RPMI7951 (cell line): ENCODE measurements around the gene YWHAE. TPM values are rescaled to one million over a fixed set of nuclear protein-coding genes. Genes with fewer than 3 reads are reported as not detected.

Experiments used
- total RNA-seq: library from RNA; depleted of rRNA; stranded (reverse); fragments of >200 nt; shearing (Covaris generic); gene quantifications from 2 replicates; pipeline ENCODE4 v1.2.3, GENCODE V29; 2014; rRNA removed

YWHAE gene
- total RNA-seq, 1 experiment from 2014 or later, result 342 TPM

Other genes starting within 250 kb of the YWHAE start
- 42.2 and 45.9 TPM in 2 replicates for gene ABR, start 220.2 kb downstream of the YWHAE start, total RNA-seq
- gene BHLHA9, start 129.8 kb downstream of the YWHAE start, total RNA-seq, result not detected in 2 replicates
- gene TRARG1, start 120.6 kb downstream of the YWHAE start, total RNA-seq, result not detected in 2 replicates
- gene CRK, start 56.0 kb upstream of the YWHAE start, total RNA-seq, result 62.6 and 67.6 TPM in 2 replicates
- 58.2 and 62.9 TPM in 2 replicates for gene MYO1C, start 92.5 kb upstream of the YWHAE start, total RNA-seq
- gene INPP5K, start 116.4 kb upstream of the YWHAE start, total RNA-seq, result 20.9 and 22.1 TPM in 2 replicates
- gene PITPNA, start 162.6 kb upstream of the YWHAE start, total RNA-seq, result 11.4 and 13.6 TPM in 2 replicates
- gene SLC43A2, start 228.6 kb upstream of the YWHAE start, total RNA-seq, result 2.2 and 2.5 TPM in 2 replicates
- gene SCARF1, start 245.5 kb upstream of the YWHAE start, total RNA-seq, result 0.12 and 0.20 TPM in 2 replicates
- gene RILP, start 249.6 kb upstream of the YWHAE start, total RNA-seq, result 8.8 and 9.1 TPM in 2 replicates